Stimulated activated naive CD8-positive, alpha-beta T cell treated with anti-CD3 and anti-CD28 coated beads, Interleukin-15, Interleukin-2, amounts not matched to agents 100 ng/mL and 50 ng/mL, for 24 hours (primary cell): ENCODE measurements around the gene GRIA3.
A peak's percentile ranks its signal among the peaks of the same experiment; 100 is the strongest.
"Not testable (repeated sequence)": the region's sequence is repeated elsewhere in the genome, so short reads cannot be mapped to it uniquely, and the experiment has no call there.

Source experiments
- H3K27ac Mint-ChIP-seq: one replicate; pipeline ENCODE4 v1.8.0; 2021; ENCODE audit warnings: mild to moderate bottlenecking, mixed read lengths
- H3K27me3 Mint-ChIP-seq: one replicate; pipeline ENCODE4 v1.8.0; 2021; ENCODE audit warnings: mixed read lengths
- H3K36me3 Mint-ChIP-seq: one replicate; pipeline ENCODE4 v1.8.0; 2021; ENCODE audit warnings: low read depth, mixed read lengths
- H3K4me1 Mint-ChIP-seq: one replicate; pipeline ENCODE4 v1.8.0; 2021; ENCODE audit warnings: low read depth, mixed read lengths
- H3K4me3 Mint-ChIP-seq: one replicate; pipeline ENCODE4 v1.8.0; 2021; ENCODE audit warnings: mild to moderate bottlenecking, mixed read lengths
- H3K9me3 Mint-ChIP-seq: one replicate; pipeline ENCODE4 v1.8.0; 2021; ENCODE audit warnings: mixed read lengths

The GRIA3 gene

DNA sequence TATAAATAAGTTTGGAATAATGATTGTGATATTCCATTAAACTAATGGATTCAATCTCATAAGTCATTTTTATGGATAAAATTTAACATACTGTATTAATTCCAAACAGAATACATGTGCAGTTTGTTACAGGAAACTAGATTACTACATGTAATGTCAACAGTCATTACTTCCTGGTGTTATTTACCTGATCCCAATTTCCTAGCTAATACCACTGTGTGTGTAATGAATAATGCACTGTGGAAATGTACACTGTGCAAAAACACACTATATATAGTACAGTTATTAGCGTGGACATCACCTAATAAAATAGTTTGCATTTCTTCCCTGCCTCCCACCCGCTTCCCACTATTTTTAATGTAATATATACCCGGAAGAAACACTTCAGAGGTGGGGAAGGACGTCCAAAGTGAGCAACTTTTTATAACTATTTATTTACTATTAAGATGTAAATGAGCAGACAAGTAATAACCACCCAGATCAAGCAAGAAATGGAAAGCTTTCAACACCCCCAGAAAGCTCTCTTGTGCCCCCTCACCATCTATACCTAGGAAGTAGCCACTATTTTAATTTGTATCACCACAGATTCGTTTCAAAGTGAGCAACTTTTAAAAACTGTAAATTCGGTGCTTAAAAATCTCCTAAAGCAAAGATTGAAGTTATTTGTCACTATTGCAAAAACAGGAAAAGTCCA lies 329.7 kb downstream of the GRIA3 start:
- H3K4me3 Mint-ChIP-seq: peak overlapping the region; percentile 10

DNA sequence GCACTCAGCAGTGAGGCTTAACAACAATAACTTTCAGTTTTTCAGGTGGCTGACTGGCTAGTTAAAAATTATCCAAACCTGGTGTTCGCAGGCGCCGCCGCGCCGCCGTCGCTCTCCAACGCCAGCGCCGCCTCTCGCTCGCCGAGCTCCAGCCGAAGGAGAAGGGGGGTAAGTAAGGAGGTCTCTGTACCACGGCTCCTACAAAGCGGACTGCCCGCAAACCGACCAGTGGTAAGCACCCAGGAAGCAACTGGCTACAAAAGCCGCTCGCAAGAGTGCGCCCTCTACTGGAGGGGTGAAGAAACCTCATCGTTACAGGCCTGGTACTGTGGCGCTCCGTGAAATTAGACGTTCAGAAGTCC lies 330.2 kb downstream of the GRIA3 start:
- Mint-ChIP-seq H3K4me3 (peak overlapping the region; percentile 10), H3K9me3 (peaks cover 21% of the 10 kb centered on the region)
- not testable (repeated sequence) for H3K36me3 Mint-ChIP-seq, H3K4me1 Mint-ChIP-seq, H3K27me3 Mint-ChIP-seq, H3K27ac Mint-ChIP-seq

More for the DNA sequence above, 329.7 kb downstream of the GRIA3 start:
- Mint-ChIP-seq H3K27ac (no peak overlapping the region), H3K36me3 (no peaks in the 10 kb centered on the region), H3K9me3 (peaks cover 21% of the 10 kb centered on the region), H3K4me1 (no peaks in the 10 kb centered on the region), H3K27me3 (no peaks in the 10 kb centered on the region)

DNA sequence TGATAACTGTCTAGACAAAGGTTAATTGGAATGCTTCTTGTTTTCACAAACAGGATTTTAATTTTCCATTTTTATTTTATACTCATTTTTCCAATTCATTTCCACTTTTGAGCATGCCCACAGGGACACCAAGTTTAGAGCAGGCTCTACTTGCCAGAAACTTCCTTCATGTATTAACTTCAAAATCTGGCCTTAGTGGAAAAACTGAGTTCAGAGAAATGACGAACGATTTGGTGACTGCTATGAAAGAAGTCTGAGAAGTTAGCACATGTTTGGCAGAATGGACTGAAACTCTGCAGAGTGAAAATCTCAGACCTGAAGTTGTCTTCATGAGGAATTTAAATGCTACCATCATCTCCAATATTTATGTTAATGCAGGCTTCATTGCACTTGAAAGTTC lies 334.7 kb downstream of the GRIA3 start:
- Mint-ChIP-seq H3K4me3 (no peak overlapping the region), H3K36me3 (no peaks in the 10 kb centered on the region), H3K9me3 (peaks cover 21% of the 10 kb centered on the region), H3K4me1 (no peaks in the 10 kb centered on the region), H3K27ac (no peak overlapping the region), H3K27me3 (no peaks in the 10 kb centered on the region)

DNA sequence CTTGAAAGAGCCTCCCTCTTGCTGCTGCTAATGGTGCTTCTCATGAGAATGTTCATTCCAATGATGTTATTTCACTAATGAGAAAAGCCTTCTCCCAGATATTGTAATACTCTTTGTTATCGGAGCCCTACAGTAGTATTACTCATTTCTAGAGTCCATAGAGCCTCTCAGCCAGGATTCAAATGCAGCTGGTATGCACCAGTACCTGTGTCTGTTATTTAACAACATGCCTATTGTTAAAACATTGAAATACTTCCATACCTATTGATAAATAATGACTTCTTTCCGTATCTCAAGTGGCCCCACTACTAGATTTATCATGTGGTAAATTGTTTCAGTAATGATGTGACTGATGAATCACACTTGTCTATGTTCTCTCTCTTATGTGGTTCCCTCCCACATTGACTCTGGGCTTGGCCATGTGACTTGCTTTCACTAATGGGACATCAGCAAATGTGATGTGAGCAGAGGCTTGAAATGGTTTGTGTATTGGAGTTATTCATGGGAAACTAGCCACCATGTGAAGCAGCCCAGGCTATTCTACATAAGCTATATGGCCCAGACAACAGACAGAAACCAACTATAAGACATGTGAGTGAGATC lies 341.1 kb downstream of the GRIA3 start:
- Mint-ChIP-seq H3K36me3 (no peaks in the 10 kb centered on the region), H3K27ac (no peak overlapping the region), H3K4me3 (no peak overlapping the region), H3K4me1 (no peaks in the 10 kb centered on the region), H3K27me3 (no peaks in the 10 kb centered on the region), H3K9me3 (peaks cover 3% of the 10 kb centered on the region)

DNA sequence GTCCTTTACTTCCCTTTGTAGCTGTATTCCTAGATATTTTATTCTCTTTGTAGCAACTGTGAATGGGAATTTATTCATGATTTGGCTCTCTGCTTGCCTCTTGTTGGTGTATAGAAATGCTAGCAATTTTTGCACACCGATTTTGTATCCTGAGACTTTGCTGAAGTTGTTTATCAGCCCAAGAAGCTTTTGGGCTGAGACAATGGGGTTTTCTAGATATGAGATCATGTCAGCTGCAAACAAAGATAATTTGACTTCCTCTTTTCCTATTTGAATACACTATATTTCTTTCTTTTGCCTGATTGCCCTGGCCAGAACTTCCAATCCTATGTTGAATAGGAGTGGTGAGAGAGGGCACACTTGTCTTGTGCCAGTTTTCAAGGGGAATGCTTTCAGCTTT lies 346.6 kb downstream of the GRIA3 start:
- not testable (repeated sequence) for H3K27ac Mint-ChIP-seq, H3K4me1 Mint-ChIP-seq, H3K27me3 Mint-ChIP-seq, H3K4me3 Mint-ChIP-seq, H3K36me3 Mint-ChIP-seq
- H3K9me3 Mint-ChIP-seq: peaks cover 11% of the 10 kb centered on the region
